Muscle of leg (tissue), 11 donors: ENCODE data around the gene RHBDL1. TPM values are rescaled to one million over a fixed set of nuclear protein-coding genes. Genes with fewer than 3 reads are reported as not detected.
A peak's percentile ranks its signal among the peaks of the same experiment; 100 is the strongest.

Experiments used
- DNase-seq: peaks from one replicate; pipeline ENCODE4 v3.0.0; 2013
- H3K27ac ChIP-seq: one replicate; pipeline ENCODE4 v1.5.1; 2013; ENCODE audit warnings: mild to moderate bottlenecking, low read length, control low read depth
- H3K27me3 ChIP-seq: one replicate; pipeline ENCODE4 v1.6.1; 2013; ENCODE audit warnings: low read length; ENCODE audit not compliant: control insufficient read depth, insufficient read depth
- H3K36me3 ChIP-seq: one replicate; pipeline ENCODE4 v1.6.1; 2013; ENCODE audit warnings: low read length; ENCODE audit not compliant: control insufficient read depth, insufficient read depth
- H3K4me1 ChIP-seq: one replicate; pipeline ENCODE4 v1.6.1; 2013; ENCODE audit warnings: low read length; ENCODE audit not compliant: control insufficient read depth, insufficient read depth
- H3K4me3 ChIP-seq: one replicate; pipeline ENCODE4 v1.5.1; 2013; ENCODE audit warnings: low read length, control low read depth
- H3K9me3 ChIP-seq: replicated peaks from 2 replicates; pipeline ENCODE4 v1.6.1; 2013; ENCODE audit warnings: low read depth, low read length; ENCODE audit not compliant: control insufficient read depth
- WGBS: methylation state at CpG from one replicate; pipeline ENCODE4 v1.1.5; 2013; ENCODE audit warnings: missing lambda C conversion rate; ENCODE audit not compliant: insufficient coverage; 5-methylcytosine and 5-hydroxymethylcytosine counted together
- polyA plus RNA-seq, 8 donors: library from polyadenylated mRNA; unstranded; fragments of 120-200 nt; gene quantifications; one replicate each; pipeline versions ENCODE4 v1.2.1 to v1.2.3, GENCODE V29; 2013; ENCODE audit warnings: inconsistent platforms in 1 of 8, low replicate concordance in 1 of 8; ENCODE audit not compliant: insufficient read length in 8 of 8, insufficient read depth in 1 of 8
- total RNA-seq: library from RNA; stranded (reverse); fragments of 120-200 nt; gene quantifications from one replicate; pipeline ENCODE4 v1.2.4, GENCODE V29; 2013

Gene RHBDL1
- total and polyA plus RNA-seq, 9 donors: 0.84 to 2.6 (median 1.6) TPM

GRCh38 chr16:680967-681745, 5.7 kb downstream of the RHBDL1 start:
- Histone ChIP-seq H3K4me3 (peak overlapping the region; percentile 77), H3K9me3 (no peaks in the 10 kb centered on the region), H3K27me3 (peaks cover 17% of the 10 kb centered on the region), H3K27ac (peak overlapping the region; percentile 62), H3K36me3 (peaks cover 35% of the 10 kb centered on the region), H3K4me1 (peaks cover 44% of the 10 kb centered on the region)
- 43% methylated on average over 39 of the region's 44 CpGs for WGBS
- no peak for DNase-seq

- DNase-seq: no peak
- peaks cover 44% of the 10 kb centered on the region for H3K4me1 ChIP-seq
- H3K27me3 ChIP-seq: peaks cover 13% of the 10 kb centered on the region
- no peaks in the 10 kb centered on the region for H3K9me3 ChIP-seq
- H3K27ac ChIP-seq: no peak overlapping the region
- H3K36me3 ChIP-seq: peaks cover 43% of the 10 kb centered on the region
- WGBS: 84% methylated on average over 19 of the region's 28 CpGs
- no peak overlapping the region for H3K4me3 ChIP-seq
Observed at GRCh38 chr16:681746-682427, 6.4 kb downstream of the RHBDL1 start.

GRCh38 chr16:682493-683395, 7.3 kb downstream of the RHBDL1 start:
- DNase-seq: no peak
- Histone ChIP-seq H3K4me1 (peaks cover 44% of the 10 kb centered on the region), H3K4me3 (no peak overlapping the region), H3K9me3 (no peaks in the 10 kb centered on the region), H3K36me3 (peaks cover 50% of the 10 kb centered on the region), H3K27ac (no peak overlapping the region), H3K27me3 (peaks cover 5% of the 10 kb centered on the region)
- 80% methylated on average over 35 of the region's 36 CpGs for WGBS

GRCh38 chr16:683396-684070, 8.1 kb downstream of the RHBDL1 start:
- Histone ChIP-seq H3K27me3 (no peaks in the 10 kb centered on the region), H3K27ac (no peak overlapping the region), H3K9me3 (no peaks in the 10 kb centered on the region), H3K4me1 (peaks cover 44% of the 10 kb centered on the region), H3K4me3 (peak overlapping the region; percentile 61), H3K36me3 (peaks cover 50% of the 10 kb centered on the region)
- WGBS: 4% methylated on average over 45 of the region's 57 CpGs
- DNase-seq: no peak

GRCh38 chr16:684071-684794, 8.8 kb downstream of the RHBDL1 start, which contains the start of gene JMJD8:
TSS of gene JMJD8 (minus strand) at chr16:684334. CDS start at chr16:684319, 15 bp downstream.
- Histone ChIP-seq H3K4me1 (peaks cover 42% of the 10 kb centered on the region), H3K4me3 (peak within 1 kb of the TSS; percentile 61), H3K27me3 (no peaks in the 10 kb centered on the region), H3K27ac (peak within 1 kb of the TSS; percentile 42), H3K36me3 (peaks cover 50% of the 10 kb centered on the region), H3K9me3 (no peaks in the 10 kb centered on the region)
- WGBS: 3% methylated on average over 91 of the region's 91 CpGs
- DNase-seq: peak; percentile 98

GRCh38 chr16:684961-685696, 9.7 kb downstream of the RHBDL1 start:
- 88% methylated on average over 61 of the region's 61 CpGs for WGBS
- no peak overlapping the region for H3K27ac ChIP-seq
- H3K36me3 ChIP-seq: peaks cover 50% of the 10 kb centered on the region

GRCh38 chr16:685967-686366, 10.5 kb downstream of the RHBDL1 start:
- H3K9me3 ChIP-seq: no peaks in the 10 kb centered on the region
- H3K27me3 ChIP-seq: peaks cover 3% of the 10 kb centered on the region
- no peak overlapping the region for H3K4me3 ChIP-seq
- peaks cover 50% of the 10 kb centered on the region for H3K36me3 ChIP-seq
- 72% methylated on average over 9 of the region's 10 CpGs for WGBS
- DNase-seq: no peak
- H3K27ac ChIP-seq: no peak overlapping the region
- peaks cover 48% of the 10 kb centered on the region for H3K4me1 ChIP-seq

More at GRCh38 chr16:684961-685696, 9.7 kb downstream of the RHBDL1 start:
- Histone ChIP-seq H3K4me1 (peaks cover 45% of the 10 kb centered on the region), H3K4me3 (peak overlapping the region; percentile 61), H3K27me3 (no peaks in the 10 kb centered on the region), H3K9me3 (no peaks in the 10 kb centered on the region)
- DNase-seq: peak; percentile 41

- 92% methylated on average over 51 of the region's 51 CpGs for WGBS
- no peak overlapping the region for H3K27ac ChIP-seq
- peaks cover 45% of the 10 kb centered on the region for H3K36me3 ChIP-seq
- DNase-seq: no peak
- H3K4me1 ChIP-seq: peaks cover 41% of the 10 kb centered on the region
- no peaks in the 10 kb centered on the region for H3K9me3 ChIP-seq
- no peak overlapping the region for H3K4me3 ChIP-seq
- H3K27me3 ChIP-seq: peaks cover 9% of the 10 kb centered on the region
Observed at GRCh38 chr16:686459-687260, 11.2 kb downstream of the RHBDL1 start.
